ENCODE data around the gene TOP3A. TPM values are rescaled to one million over a fixed set of nuclear protein-coding genes. Genes with fewer than 3 reads are reported as not detected.

Gene TOP3A
- total RNA-seq, 2 experiments from 2014 or later: 57.6 to 62.8 TPM

GRCh38 chr17:18285296-18285695 is 29.5 kb downstream of the TOP3A start:
- Mint-ChIP-seq H3K4me1 (no peaks in the 10 kb centered on the region), H3K27me3 (no peaks in the 10 kb centered on the region), H3K27ac (no peak overlapping the region), H3K36me3 (ENCODE audit: low read depth) (peaks cover 60% of the 10 kb centered on the region), H3K4me3 (no peak overlapping the region), H3K9me3 (no peaks in the 10 kb centered on the region)
- no peak for DNase-seq
- POLR2A ChIA-PET: no interaction called here
- CTCF ChIA-PET: interaction anchor here (0.9 to 2.1 kb wide), 3 partner anchors 10 to 33 kb away, joined by 3 to 8 read pairs (median 3); no protein-coding TSS in a partner anchor

GRCh38 chr17:18281788-18282187 is 33.0 kb downstream of the TOP3A start:
- Mint-ChIP-seq H3K27ac (no peak overlapping the region), H3K27me3 (no peaks in the 10 kb centered on the region), H3K4me1 (no peaks in the 10 kb centered on the region), H3K4me3 (no peak overlapping the region), H3K9me3 (no peaks in the 10 kb centered on the region), H3K36me3 (ENCODE audit: low read depth) (peaks cover 46% of the 10 kb centered on the region)
- ChIA-PET POLR2A (no interaction called here), CTCF (no interaction called here)
- no peak for DNase-seq

DNA sequence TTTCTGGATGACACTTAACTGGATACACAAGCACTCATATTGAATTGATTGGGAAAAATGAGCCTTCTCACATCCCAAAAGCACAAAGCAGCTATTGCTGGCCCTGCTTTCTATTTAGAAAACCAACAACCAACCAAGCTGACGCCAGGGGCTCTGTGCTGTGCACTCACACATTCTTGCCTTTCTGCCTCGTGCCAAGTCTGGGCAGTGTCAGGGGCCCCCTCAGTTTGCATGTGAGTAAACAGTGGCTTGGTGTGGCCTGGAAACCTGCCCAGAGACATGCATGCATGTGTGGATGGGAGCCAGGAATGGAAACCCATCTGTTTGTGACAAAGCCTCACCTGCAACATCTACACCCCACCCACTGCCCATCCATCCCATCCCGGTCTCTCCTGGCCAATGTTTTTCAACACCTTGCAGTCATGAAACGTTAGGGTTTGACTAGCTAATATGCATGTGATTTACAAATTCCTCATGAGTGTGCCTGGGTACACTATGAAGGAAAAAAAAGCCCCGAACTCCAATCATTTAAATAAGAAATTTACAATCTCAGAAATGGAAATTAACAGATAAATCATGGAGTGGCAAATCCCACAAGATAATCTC is 33.9 kb downstream of the TOP3A start:
- H3K9me3 Mint-ChIP-seq: no peaks in the 10 kb centered on the region
- CTCF ChIA-PET: interaction anchor here (1.5 kb wide), 1 partner anchor 19 kb away, joined by 4 read pairs; no protein-coding TSS in a partner anchor
- H3K36me3 Mint-ChIP-seq (ENCODE audit: low read depth): peaks cover 49% of the 10 kb centered on the region
- no peaks in the 10 kb centered on the region for H3K4me1 Mint-ChIP-seq
- POLR2A ChIA-PET: no interaction called here
- DNase-seq: no peak
- H3K4me3 Mint-ChIP-seq: no peak overlapping the region
- no peaks in the 10 kb centered on the region for H3K27me3 Mint-ChIP-seq
- H3K27ac Mint-ChIP-seq: no peak overlapping the region

GRCh38 chr17:18280249-18280648 is 34.5 kb downstream of the TOP3A start:
- CTCF ChIA-PET: interaction anchor here (0.6 to 1.5 kb wide), 2 partner anchors 16 to 19 kb away, joined by 3 to 4 read pairs; no protein-coding TSS in a partner anchor
- POLR2A ChIA-PET: no interaction called here
- no peak for DNase-seq
- Mint-ChIP-seq H3K36me3 (ENCODE audit: low read depth) (peaks cover 44% of the 10 kb centered on the region), H3K9me3 (no peaks in the 10 kb centered on the region), H3K4me3 (no peak overlapping the region), H3K27ac (no peak overlapping the region), H3K4me1 (no peaks in the 10 kb centered on the region), H3K27me3 (no peaks in the 10 kb centered on the region)

- H3K36me3 Mint-ChIP-seq (ENCODE audit: low read depth): peaks cover 34% of the 10 kb centered on the region
- H3K27ac Mint-ChIP-seq: no peak overlapping the region
- no peaks in the 10 kb centered on the region for H3K9me3 Mint-ChIP-seq
- DNase-seq: no peak
- H3K4me1 Mint-ChIP-seq: no peaks in the 10 kb centered on the region
- ChIA-PET POLR2A (no interaction called here), CTCF (no interaction called here)
- no peak overlapping the region for H3K4me3 Mint-ChIP-seq
- H3K27me3 Mint-ChIP-seq: no peaks in the 10 kb centered on the region
Observed at GRCh38 chr17:18278867-18279266, 35.9 kb downstream of the TOP3A start.

- Mint-ChIP-seq H3K27ac (no peak overlapping the region), H3K4me3 (no peak overlapping the region), H3K36me3 (ENCODE audit: low read depth) (peaks cover 21% of the 10 kb centered on the region), H3K4me1 (no peaks in the 10 kb centered on the region), H3K27me3 (no peaks in the 10 kb centered on the region), H3K9me3 (no peaks in the 10 kb centered on the region)
- no peak for DNase-seq
- ChIA-PET POLR2A (no interaction called here), CTCF (interaction anchor here (0.7 to 1.3 kb wide), 2 partner anchors 31 to 40 kb away, joined by 3 read pairs; no protein-coding TSS in a partner anchor)
Observed at GRCh38 chr17:18277076-18277475, 37.7 kb downstream of the TOP3A start.

DNA sequence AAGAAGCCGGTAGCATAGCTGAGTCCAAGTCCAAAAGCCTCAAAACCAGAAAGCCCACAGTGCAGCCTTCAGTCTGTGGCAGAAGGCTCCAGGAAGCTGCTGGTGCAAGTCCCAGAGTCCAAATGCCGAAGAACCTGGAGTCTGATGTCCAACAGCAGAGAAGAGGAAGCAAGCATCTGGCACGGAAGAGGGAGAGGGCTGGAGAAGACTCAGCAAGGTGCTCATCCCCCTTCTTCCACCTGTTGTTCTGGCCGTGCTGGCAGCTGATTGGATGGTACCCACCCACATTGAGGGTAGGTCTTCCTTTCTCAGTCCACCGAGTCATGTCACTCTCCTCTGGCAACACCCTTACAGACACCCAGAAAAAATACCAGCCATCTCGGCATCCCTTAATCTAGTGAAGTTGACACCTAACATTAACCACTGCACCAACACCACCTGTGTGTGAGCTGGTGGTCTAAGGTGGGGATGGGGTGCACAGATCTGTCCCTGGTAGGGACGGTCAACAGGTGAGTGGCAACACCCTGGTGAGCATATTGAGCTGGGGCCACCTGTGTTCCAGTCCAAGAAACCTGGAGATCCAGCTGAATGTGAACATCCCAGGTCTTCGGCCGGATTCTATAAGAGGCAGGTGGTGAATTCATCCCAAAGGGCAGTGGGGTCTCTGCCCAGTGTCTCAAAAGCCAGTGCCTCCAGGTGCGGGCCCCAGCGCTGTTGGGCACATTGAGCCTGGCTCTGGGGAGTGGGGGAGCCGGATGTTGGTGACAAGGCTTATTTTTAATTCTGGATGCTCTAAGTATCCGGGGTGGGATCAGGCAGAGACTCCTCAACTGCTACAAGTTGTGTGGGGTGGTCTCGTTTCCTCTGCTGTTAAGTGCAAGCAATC is 44.5 kb downstream of the TOP3A start:
- ChIA-PET CTCF (no interaction called here), POLR2A (no interaction called here)
- Mint-ChIP-seq H3K36me3 (ENCODE audit: low read depth) (peaks cover 2% of the 10 kb centered on the region), H3K4me3 (no peak overlapping the region), H3K9me3 (no peaks in the 10 kb centered on the region), H3K4me1 (peaks cover 15% of the 10 kb centered on the region), H3K27me3 (no peaks in the 10 kb centered on the region), H3K27ac (no peak overlapping the region)
- no peak for DNase-seq

GRCh38 chr17:18267927-18268711 is 46.7 kb downstream of the TOP3A start:
- peaks cover 15% of the 10 kb centered on the region for H3K4me1 Mint-ChIP-seq
- no peak for DNase-seq
- H3K27ac Mint-ChIP-seq: peak overlapping the region; percentile 31
- no peaks in the 10 kb centered on the region for H3K9me3 Mint-ChIP-seq
- ChIA-PET POLR2A (no interaction called here), CTCF (no interaction called here)
- no peak overlapping the region for H3K4me3 Mint-ChIP-seq
- H3K36me3 Mint-ChIP-seq (ENCODE audit: low read depth): peaks cover 5% of the 10 kb centered on the region
- no peaks in the 10 kb centered on the region for H3K27me3 Mint-ChIP-seq

GRCh38 chr17:18267366-18267765 is 47.4 kb downstream of the TOP3A start:
- Mint-ChIP-seq H3K27me3 (no peaks in the 10 kb centered on the region), H3K9me3 (no peaks in the 10 kb centered on the region), H3K27ac (no peak overlapping the region), H3K4me1 (peaks cover 15% of the 10 kb centered on the region), H3K36me3 (ENCODE audit: low read depth) (peaks cover 3% of the 10 kb centered on the region), H3K4me3 (no peak overlapping the region)
- POLR2A ChIA-PET: no interaction called here
- CTCF ChIA-PET: interaction anchor here (0.6 kb wide), 1 partner anchor 87 kb away, joined by 3 read pairs; no protein-coding TSS in a partner anchor
- no peak for DNase-seq

DNA sequence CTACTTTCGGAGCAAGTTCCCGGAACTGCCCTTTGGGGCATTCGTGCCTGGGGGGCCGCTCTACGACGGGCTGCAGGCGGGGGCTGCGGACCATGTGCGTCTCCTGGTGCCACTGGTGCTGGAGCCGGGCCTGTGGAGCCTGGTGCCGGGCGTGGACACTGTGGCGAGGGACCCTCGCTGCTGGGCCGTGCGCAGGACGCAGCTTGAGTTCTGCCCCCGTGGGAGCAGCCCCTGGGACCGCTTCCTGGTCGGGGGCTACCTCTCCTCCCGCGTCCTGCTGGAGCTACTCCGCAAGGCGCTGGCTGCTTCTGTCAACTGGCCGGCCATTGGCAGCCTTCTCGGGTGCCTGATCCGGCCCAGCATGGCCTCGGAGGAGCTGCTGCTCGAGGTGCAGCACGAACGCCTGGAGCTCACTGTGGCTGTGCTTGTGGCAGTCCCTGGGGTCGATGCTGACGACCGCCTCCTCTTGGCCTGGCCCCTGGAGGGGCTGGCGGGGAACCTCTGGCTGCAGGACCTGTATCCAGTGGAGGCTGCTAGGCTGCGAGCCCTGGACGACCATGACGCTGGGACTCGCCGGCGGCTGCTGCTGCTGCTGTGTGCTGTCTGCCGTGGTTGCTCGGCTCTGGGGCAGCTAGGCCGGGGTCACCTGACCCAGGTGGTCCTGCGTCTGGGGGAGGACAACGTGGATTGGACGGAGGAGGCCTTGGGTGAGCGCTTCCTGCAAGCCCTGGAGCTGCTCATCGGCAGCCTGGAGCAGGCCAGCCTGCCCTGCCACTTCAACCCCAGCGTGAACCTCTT is 50.7 kb downstream of the TOP3A start:
- DNase-seq: no peak
- CTCF ChIA-PET: interaction anchor here (0.8 to 2.2 kb wide), 7 partner anchors 9 to 54 kb away, joined by 3 to 10 read pairs (median 3); no protein-coding TSS in a partner anchor
- no peak overlapping the region for H3K27ac Mint-ChIP-seq
- peaks cover 35% of the 10 kb centered on the region for H3K4me1 Mint-ChIP-seq
- peaks cover 3% of the 10 kb centered on the region for H3K36me3 Mint-ChIP-seq (ENCODE audit: low read depth)
- H3K27me3 Mint-ChIP-seq: no peaks in the 10 kb centered on the region
- no peaks in the 10 kb centered on the region for H3K9me3 Mint-ChIP-seq
- H3K4me3 Mint-ChIP-seq: no peak overlapping the region
- POLR2A ChIA-PET: no interaction called here

- no peak for DNase-seq
- no peak overlapping the region for H3K4me3 Mint-ChIP-seq
- no peaks in the 10 kb centered on the region for H3K27me3 Mint-ChIP-seq
- H3K36me3 Mint-ChIP-seq (ENCODE audit: low read depth): peaks cover 3% of the 10 kb centered on the region
- ChIA-PET POLR2A (no interaction called here), CTCF (interaction anchor here (1.5 kb wide), 1 partner anchor 363 kb away, joined by 5 read pairs; no protein-coding TSS in a partner anchor)
- H3K9me3 Mint-ChIP-seq: no peaks in the 10 kb centered on the region
- H3K27ac Mint-ChIP-seq: no peak overlapping the region
- H3K4me1 Mint-ChIP-seq: peaks cover 30% of the 10 kb centered on the region
Observed at GRCh38 chr17:18262641-18263040, 52.2 kb downstream of the TOP3A start.

- DNase-seq: no peak
- Mint-ChIP-seq H3K36me3 (ENCODE audit: low read depth) (peaks cover 3% of the 10 kb centered on the region), H3K4me3 (peak overlapping the region; percentile 76), H3K27ac (peak overlapping the region; percentile 4), H3K9me3 (no peaks in the 10 kb centered on the region), H3K27me3 (no peaks in the 10 kb centered on the region), H3K4me1 (peaks cover 31% of the 10 kb centered on the region)
- CTCF ChIA-PET: interaction anchor here (1.3 to 1.5 kb wide), 2 partner anchors 19 to 364 kb away, joined by 4 to 5 read pairs; no protein-coding TSS in a partner anchor
- POLR2A ChIA-PET: no interaction called here
Observed at GRCh38 chr17:18262111-18262510, 52.7 kb downstream of the TOP3A start.

Measured in activated CD4-positive, alpha-beta T cell treated with anti-CD3 and anti-CD28 coated beads, Interleukin-2, amount 10 ng/mL, durations not matched to agents 7 days and 5 days (primary cell).